ENCODE results near the gene OVCA2.

The OVCA2 gene

DNA sequence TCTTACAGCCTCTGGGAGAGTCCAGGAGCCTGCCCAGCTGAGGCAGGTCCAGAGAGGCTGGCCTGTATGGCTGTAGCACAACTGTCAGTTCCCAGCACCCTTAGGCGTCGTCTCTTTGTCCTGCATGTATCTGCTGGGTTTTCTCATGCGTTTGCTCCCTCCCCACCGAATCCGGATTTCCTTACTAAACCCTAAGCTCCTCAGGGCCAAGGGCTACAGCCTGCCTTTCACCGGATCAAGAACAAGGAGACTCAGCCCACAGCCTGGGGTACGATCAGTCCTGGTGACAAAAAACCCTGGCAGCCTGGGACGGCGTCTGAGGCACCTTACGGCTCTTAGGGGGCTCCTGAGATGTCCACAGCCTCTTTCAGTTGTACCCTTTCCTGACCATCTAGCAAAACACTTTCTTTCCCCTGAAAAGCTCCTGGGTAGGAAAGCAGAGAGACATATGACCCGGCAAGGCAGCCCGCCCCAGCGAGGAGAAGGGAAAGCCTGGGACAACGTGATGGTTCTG, 25.3 kb downstream of the OVCA2 start:
- no peak for DNase-seq

DNA sequence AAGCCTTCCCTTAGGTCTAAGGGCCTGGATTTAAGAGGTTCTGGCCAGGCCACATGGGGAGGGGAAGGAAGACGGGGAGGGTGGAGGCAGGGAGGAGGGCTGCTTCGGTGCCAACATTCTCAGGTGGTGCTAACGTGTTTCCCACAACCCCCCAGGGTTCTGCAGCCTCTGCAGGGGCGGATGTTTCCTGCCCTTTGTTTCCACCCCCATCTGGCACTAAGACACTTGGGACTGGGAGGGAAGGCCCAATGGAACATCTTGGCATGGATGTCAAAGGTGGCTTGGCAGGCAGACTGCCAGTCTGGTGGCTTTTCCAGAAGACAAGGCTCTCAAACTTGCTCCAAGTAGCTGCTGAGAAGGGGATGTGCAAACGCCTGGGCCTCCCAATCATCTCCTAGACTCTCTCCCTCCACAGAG, 25.8 kb downstream of the OVCA2 start:
- DNase-seq = no peak

DNA sequence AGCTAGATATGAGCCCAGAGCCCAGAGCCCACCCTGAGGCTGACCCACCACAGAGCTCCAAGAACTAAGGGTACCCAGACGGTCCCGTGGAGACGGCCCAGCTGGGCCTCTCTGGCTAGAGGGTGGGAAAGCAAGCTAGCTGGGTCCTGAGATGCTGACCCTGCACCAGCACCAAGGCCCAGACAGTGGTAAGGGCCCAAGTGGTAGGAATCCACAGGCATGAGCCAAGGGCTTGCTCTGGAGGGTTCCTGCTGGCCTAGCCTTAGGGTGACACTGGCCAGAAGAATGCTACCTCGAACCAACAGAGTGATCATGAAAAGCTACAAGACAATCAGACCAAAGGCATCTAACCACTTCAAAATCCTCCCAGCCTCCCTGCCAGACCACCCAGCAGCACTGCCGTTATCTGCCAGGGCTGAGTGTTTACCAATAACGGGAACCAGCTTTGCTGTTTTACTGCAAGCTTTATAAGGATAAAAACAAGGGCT, 26.3 kb downstream of the OVCA2 start:
- no peak for DNase-seq

DNA sequence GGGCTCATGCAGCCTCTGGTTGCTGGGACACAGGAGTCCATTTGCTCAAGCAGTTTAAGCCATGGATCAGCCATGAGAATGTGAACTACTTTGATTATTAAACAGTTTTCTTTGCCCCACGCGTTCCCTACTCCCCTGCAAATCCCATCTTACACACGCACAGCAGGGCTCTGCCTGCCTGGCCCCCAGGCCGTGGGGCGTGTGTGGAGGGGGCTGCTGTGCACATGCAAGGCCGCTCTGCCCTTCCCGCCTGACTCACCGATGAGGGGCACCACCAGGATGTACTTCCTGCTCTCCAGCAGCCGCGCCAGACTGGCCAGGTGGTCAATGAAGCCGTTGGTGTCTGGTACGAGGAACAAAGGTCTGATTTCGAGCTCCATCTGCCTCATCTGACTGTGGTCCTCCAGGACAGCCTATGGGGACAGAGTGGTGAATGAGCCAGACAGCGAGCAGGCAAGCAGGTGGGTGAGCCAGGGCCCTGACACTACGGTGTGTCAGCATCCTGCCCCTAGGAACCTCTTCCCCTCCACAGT, 26.8 kb downstream of the OVCA2 start:
- DNase-seq = no peak

DNA sequence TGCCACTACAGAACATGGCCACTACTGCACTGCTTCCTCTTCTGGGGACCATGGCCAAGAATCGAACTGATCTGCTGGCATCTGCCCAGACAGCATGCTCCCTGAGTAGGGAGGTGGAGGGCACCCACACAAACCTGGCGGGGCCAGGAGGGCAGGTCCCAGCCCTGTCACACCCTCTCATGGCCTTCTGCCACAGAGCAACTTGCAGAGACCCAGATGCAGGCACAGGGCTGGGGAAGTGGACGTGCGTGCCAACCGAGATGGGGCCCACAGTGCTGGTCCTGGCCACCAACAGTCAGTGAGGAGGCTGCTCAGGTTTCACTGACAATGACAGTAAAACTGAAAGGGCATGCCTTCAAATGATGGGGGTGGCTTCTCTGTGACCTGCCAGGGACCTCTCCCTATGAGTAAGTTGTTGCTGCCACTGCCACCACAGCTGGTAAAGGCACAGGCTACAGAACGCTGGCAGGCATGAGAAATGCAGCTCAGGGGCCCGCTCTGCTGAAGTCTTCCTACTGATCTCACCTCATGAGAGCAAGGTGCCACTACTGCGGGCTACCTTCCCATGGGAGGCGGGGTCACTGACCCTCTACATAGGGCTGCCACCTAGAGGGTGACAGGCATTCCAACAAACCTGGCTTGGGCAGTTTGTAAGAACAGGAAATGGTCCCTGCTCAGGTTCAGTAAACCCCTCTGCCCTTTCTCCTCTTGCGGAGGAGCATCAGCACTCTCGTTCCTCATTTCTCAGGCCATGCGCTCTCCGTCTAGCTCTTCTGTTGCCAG, 28.6 kb downstream of the OVCA2 start:
- DNase-seq = no peak

DNA sequence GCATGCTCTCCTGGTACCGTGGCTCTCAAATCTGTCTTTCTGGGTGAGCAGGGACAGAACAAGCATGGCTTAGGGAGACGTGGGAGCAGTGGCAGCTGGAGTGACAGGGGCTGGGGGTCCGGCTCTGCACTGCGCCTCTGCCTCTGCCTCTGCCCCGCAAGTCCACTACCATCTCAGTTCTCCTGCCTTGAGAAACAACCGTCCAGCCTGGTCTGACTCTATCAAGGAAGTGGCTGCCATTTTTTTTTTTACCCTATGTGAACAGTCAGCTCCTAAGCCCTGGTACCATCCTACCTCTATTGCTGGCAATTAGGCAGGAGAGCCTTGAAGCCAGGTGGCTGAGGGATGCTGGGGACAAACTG, 29.2 kb downstream of the OVCA2 start:
- DNase-seq = no peak

DNA sequence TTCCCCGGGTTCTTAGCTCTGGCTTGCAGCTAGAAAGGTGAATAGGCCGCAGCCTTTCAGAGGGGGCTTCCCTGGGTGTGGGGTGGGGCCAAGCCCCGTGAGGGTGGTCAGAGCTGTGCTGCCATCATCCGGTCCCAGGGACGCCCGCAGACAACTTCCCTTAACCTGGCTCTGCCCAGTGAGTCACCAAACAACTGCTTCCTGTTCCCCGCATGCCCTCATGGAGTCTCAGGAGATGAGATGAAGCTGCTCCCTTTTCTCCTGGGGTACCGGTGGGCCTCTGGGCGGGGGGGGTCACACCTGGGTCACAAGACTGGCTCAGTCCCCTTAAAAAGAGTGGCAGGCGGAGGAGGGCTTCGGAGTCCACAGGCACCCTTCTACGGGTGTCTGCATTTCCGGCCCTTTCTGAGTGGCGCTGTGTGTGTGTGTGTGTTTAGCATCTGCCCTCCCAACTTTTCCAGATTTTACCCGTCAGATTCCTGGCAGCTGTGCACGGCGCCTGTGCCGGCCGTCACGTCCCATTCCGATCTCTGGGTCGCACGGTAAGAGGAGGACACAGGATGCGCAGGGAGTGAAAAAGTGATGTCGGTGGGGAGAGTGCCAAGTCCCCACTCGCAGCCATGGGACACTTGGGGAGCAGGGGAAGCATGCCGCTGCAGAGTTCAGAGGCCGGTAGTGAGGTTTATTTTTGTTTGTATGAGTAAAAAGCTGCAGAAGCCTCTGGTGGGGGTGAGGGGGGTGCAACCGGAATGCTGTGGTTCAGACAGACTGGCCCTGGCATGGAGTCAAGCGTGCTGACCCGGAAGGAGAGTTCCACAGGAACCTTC, 29.8 kb downstream of the OVCA2 start:
- DNase-seq = no peak

DNA sequence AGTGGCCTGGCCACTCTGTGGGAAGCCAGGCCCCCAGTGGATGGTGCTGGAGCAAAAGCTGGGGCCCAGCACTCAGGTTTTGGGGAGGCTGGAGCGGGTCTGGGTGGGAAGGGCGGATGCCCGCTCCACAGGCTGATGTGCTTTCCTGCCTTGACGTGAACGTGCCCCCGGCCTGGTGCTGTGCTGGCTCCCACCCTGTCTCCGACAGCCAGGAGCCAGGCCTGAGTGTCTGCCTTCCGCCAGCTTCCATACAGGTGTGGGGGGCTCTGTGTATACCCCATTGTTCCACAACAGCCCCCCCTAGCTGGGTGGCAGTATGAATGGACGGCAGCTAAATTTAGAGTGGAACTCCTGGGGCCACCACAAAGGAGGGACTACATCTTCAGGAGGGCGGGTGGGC, 33.1 kb downstream of the OVCA2 start:
- DNase-seq = no peak

DNA sequence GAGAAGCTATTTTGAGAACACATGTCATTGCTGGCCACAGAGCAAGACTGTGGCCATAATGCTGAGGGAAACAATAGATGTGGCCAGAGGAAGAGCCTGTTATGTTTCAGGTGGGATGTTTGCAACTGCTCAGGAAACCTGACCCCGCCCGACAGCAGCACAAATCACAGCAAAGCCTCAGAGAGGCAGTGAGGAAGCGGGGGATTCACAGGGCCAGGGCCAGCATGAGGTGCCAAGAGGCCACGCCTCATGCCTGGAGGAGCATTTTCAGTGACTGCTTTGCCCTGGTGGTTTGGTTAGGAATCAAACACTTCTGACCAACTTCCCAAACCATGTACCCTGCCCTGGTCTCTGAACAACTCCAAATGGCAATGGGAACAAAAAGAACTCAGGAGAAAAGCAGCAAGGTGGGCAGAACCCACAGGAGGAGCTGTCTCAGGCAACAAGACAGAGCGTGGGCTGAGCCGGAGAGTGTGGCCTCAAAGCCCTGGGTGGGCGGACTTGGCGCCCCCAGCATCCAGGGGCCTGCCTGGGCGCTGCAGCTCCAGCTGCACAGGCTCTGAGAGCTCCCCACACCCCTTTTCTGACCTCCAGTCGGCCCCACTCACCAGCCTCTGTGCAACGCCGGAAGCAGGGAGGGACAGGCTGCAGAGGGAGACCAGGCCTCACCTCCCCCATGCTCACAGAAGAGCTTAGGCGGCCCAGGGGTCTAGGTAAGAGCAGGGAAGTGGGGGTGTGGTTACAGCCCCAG, 33.7 kb downstream of the OVCA2 start:
- no peak for DNase-seq

DNA sequence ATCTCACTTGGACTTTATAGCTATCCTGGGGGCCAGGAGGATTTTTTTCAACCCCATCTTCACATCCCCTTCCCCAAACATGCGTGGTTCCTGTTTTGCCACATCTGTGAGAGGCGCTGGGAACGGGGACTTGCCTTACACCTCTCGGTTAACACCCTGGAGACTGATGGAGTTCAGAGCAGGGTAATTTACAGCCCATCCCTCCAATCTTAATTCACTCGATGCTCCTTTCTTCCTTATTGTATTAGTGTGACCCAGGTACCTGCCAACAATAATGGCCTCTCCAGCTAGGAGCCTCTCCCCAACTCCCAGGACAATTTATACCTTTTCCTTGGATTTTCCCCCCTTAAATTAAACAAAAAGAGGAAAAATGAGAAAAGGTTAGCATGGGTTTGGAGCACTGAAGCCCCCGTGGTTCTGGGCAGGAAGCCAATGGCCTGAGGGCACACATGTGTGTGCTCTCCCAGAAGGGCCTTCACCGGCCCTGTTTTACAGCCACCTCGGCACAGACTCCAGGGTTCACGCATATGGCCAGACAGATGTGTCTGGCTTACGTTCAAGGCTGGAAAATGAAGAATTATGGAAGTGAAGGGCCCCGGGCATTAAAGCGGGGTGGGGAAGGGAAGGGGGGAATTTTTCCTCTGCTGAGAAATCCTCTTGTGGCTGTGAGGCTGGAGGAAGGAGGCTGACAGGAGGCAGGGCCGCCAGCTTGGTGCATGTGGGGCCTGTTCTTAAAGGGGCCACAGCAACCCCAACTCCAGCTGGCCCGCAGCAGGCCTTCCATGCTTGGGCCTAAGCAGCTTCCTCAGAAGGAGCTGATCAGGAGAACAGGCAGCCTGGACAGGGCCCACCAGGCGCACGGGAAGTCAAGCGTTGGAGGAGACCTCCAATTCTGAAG, 34.5 kb downstream of the OVCA2 start:
- DNase-seq = no peak

DNA sequence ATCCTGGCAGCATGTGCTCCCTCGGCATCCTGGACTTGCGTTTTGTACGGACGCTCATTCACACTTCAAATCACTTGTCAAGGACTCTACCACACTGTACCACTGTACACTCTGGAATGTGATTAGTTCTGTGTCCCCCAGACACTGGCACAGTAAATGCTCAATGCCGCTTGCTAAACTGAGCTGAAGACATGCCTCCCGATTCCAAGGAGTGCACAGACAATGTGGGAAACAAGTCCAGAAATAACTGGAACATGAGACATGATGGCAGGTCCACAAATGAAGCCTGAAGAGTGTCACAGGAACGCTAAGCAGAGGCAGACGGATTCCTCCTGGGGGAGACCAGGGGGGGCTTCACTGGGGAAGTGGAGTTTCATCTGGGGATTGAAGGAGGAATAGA, 35.2 kb downstream of the OVCA2 start:
- no peak for DNase-seq

DNA sequence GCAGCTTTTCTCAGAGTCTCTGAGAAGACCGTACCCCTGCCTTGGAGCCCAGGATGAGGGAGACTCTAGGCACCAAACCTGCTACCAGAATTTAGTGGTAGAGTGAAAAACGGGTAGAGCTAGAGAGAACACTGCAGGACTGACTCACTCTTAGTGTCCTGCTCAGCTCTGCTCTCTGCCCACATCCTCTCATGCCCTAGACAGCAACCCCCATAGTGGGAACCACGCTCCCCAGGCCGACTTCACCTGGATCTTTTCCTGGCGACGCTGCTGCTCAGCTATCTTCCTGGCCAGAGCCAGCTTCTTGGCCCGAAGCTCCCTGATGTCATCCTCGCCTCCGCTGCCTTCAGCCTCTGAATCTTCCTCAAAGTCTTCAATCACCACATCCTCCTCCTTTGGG, 39.7 kb downstream of the OVCA2 start:
- DNase-seq = no peak

DNA sequence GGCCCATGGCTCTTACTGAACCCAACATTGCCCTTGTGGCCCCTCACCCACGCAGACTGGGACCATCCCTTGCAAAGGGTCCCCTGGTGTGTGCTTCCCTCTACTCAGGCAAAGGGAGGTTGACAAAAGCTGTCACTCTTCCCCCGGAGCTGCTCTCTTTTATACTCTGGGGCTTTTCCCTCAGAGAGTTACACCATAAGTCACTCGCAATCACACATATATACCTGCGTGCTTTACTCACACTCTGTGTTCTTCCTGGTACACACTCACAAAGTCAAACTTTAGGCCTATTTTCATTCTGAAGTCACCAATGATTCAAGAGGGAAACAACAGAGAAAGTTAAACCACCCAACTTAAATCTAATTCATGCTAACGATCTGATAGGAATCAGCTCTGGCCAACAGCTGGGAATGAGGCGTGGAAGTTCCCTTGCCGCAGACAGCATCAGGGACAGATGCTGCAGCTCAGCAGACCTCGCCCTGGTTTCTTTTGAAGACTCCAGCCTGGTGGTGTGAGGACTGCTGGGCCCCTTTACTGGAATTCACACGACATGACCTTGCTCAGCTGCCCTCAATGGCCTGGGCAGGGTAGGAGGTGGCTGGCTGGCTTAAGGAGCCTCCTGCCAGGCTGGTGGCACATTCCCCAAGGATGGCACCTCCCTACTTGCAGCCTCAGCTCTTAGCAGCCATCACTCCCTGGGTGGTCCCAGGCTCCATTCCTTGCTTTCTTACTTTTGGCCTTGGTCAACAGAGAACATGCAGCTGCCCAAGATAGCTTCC, 40.4 kb downstream of the OVCA2 start:
- no peak for DNase-seq

DNA sequence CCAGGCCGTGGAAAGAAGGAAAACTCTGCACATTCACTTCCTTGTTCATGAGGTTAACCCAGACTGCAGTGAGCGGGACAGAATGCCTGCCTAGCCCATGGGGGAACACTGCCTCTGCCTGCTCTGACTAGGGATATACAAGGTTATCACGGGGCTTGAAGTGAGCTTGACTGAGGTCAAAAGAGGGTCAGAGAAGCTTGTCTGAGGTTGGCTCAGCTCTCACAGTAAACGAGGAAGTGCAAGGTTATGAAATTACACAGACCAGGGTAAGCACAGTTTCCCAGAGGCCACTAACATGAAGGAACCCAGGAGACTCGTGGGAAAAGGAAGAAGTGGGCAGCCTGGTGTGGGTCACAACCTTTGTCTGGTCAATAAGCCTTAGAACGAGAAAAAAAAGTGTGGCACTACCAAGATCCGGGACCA, 41.8 kb downstream of the OVCA2 start:
- no peak for DNase-seq

DNA sequence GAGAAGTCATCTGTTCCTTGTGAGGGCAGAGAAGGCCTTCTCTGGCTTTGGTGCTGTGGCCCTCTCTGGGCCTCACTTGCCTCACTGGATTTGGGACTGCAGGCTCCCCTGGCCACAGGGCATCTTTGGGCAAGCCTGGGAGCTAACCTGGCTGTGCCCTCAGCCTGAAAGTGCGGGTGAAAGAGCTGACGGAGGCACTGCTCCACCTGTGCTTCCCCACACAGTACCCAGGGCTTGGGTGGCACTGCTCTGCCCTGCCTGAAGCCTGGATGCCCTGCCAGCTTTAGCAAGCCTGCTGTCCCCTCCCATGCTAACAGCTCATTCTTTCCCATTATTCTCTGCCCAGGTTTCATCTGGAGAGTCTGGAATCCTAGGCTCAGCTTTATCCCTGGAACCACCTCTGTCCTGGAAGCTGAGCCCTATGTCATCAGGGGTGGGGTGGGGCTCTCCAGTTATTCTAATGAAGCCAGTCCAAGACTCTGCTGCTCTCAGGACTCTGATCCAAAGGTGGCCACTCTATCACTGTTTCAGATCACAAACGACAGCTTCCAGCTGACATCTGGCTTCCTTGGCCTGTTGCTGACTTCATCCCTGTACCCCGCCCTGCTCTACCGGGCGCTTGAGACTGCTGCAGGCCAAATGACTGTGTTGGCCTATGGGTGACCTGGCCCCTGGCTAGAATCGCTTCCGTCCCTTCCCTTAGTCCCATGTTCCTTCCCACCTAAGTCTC, 42.4 kb downstream of the OVCA2 start:
- DNase-seq = no peak

DNA sequence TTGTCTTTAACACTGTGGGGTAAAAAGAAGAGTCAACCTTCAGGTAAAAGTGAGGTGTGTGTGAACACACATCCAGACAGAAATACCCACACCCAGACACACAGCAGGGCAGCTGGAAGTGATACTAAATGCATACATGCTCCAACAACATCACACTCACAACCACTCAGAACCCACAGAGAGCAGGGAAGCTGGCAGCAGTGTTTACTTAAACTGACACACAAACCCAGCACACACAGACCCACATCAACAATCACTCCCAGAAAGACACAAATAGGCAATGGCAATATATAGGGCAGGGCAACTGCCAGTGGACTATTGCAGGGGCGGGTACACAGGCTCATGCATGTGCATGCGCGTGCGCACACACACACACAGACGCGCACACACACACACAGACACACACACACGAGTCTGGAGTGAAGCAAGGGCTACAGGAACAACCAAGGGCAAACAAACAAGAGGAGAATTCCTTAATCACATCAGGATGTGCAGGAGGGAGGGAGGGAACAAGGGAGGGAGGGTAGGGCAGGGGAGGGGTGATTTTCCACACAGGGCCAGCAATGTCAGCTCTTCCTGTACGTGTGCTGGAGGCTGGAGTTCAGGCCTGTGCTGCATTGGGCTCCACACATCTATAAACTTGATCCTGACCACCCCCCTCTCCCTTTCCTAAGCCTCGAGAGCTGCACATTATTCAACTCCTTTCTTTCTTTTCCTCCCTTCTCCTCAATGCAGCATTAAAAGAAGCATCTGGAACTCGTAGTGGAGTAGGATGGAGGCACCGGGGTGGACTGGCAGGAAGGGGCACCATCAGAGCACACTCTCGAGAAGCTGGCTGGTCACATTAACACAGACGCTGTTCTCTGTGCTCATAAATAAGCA, 43.2 kb downstream of the OVCA2 start:
- no peak for DNase-seq

DNA sequence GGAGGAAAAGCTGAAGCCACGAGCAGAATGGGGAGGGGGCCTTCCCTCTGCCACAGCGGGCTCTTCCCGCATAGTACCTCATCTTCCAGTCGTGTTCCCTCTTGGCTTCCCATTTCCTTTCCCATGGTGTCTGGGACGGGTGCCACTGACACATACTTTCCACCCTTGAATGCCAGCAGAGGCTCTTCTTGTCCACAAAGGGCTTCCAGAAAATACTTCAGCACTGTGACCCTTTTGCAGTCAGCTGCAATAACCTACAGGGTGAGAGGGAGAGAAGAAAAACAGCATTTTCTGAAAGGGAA, 43.8 kb downstream of the OVCA2 start:
- no peak for DNase-seq

DNA sequence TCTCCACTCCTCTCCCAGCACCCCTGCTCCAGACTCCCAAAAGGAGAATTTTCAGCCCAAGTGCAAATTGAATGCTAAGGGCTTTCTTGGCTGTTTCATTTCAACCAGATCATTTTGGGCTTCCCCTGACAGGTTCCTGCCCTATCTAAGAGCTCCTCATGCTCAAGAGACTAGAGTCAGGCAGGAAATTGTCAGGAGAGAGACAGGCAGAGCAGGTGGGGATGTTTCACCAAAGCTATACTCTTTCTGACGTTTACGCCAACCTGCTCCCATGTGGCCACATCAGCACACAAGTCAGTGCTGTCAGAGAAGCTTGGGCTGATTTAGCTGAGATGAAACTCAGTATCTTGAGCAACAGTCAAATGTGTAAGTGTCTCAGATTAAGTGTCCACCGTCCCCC, 44.5 kb downstream of the OVCA2 start:
- no peak for DNase-seq

DNA sequence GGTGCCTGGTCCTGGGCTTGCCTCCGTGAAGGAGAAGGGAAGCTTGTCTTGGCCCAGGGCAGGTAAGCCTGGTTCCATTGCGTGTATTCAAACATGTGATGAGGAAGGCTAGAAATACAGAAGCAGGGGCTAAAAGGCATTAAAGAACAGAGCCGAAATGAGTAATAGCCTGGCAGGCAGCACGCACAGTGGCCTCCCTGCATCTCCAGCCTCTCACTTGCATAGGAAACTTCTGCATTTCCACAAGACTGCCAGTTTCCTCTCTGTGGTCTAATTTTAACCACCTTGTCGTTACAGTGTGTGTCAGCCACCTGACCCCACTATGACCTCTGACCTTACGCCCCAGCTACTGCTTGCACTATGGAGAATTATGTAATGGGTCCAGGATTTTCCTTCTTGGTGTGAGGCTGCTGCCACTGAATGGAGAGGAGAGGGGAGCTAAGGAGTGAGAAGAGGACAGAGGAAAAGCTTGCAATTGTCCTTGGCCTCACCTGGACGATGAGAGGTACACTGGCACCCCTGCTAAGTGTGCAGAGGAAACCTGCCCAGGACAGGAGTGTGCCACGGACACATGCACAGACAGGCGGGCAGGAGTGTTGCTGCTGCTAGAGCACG, 45.9 kb downstream of the OVCA2 start:
- no peak for DNase-seq

All from effector CD8-positive, alpha-beta T cell (primary cell).